ENCODE data around the gene LGR4.

GRCh38 chr11:27453701-27454100 is 18.9 kb downstream of the LGR4 start:
- TF ChIP-seq POLR2A (IDR thresholded peaks at IDR 0.05; ENCODE audit: low read depth, low read length) (no peak), CTCF (IDR thresholded peaks at IDR 0.05 in 2 of 3, conservative IDR thresholded peaks at IDR 0.05 in 1 of 3; ENCODE audit: control insufficient read depth in 2 of 3, extremely low read depth in 1 of 3, insufficient read depth in 1 of 3, low read depth in 3 of 3, low read length in 3 of 3) (no peak), CEBPB (IDR thresholded peaks at IDR 0.05; ENCODE audit: borderline replicate concordance in 1 of 2, low read depth in 2 of 2, low read length in 2 of 2) (no peak), HCFC1 (IDR thresholded peaks at IDR 0.05; ENCODE audit: low read length) (no peak), FOXK2 (IDR thresholded peaks at IDR 0.05) (no peak), EZH2 (IDR thresholded peaks at IDR 0.05; ENCODE audit: borderline replicate concordance, control insufficient read depth, low read depth, low read length) (no peak), KDM1A (IDR thresholded peaks at IDR 0.05; ENCODE audit: borderline replicate concordance) (no peak), MEF2B (IDR thresholded peaks at IDR 0.05; ENCODE audit: partially characterized antibody, poor library complexity, severe bottlenecking) (no peak), SIX5 (IDR thresholded peaks at IDR 0.05; ENCODE audit: low read depth, low read length, severe bottlenecking) (no peak), RCOR1 (conservative IDR thresholded peaks at IDR 0.05; ENCODE audit: low read depth, low read length) (no peak), MTA3 (IDR thresholded peaks at IDR 0.05; ENCODE audit: borderline replicate concordance, low read length) (no peak), RB1 (IDR thresholded peaks at IDR 0.05; ENCODE audit: borderline replicate concordance) (no peak), SIN3A (IDR thresholded peaks at IDR 0.05; ENCODE audit: low read depth, low read length) (no peak)

All from GM12878 (cell line).